ENCODE data around the gene DYNC2I2. TPM values are rescaled to one million over a fixed set of nuclear protein-coding genes. Genes with fewer than 3 reads are reported as not detected.

Gene DYNC2I2
- 76.6 TPM for total RNA-seq
- polyA plus RNA-seq (ENCODE audit: insufficient read depth, low read depth, low replicate concordance) = 98.6 TPM
- long read RNA-seq, donor 1, transcript WDR34-201 (9 exons, 1,755 nt) = major isoform, 16 of 992 reads
- long read RNA-seq, donor 1, partial matches to known transcripts = 501 of 992 reads
- long read RNA-seq, donor 1, other reads (novel, unspliced or antisense) = 473 of 992 reads
- long read RNA-seq, donor 2, transcript WDR34-201 (9 exons, 1,755 nt) = major isoform, 25 of 41 reads
- long read RNA-seq, donor 2, partial matches to known transcripts = 15 of 41 reads
- long read RNA-seq, donor 2, other reads (novel, unspliced or antisense) = 0 of 41 reads
- long read RNA-seq, donor 3, transcript WDR34-201 (9 exons, 1,755 nt) = major isoform, 17 of 27 reads
- long read RNA-seq, donor 3, partial matches to known transcripts = 10 of 27 reads
- long read RNA-seq, donor 3, other reads (novel, unspliced or antisense) = 0 of 27 reads
- long read RNA-seq, donor 4, transcript WDR34-201 (9 exons, 1,755 nt) = major isoform, 41 of 48 reads
- long read RNA-seq, donor 4, partial matches to known transcripts = 7 of 48 reads
- long read RNA-seq, donor 4, other reads (novel, unspliced or antisense) = 0 of 48 reads
- long read RNA-seq, donor 5, partial matches to known transcripts = 0 of 1 reads
- long read RNA-seq, donor 5, other reads (novel, unspliced or antisense) = 0 of 1 reads
- long read RNA-seq, donor 6, transcript WDR34-201 (9 exons, 1,755 nt) = major isoform, 14 of 14 reads
- long read RNA-seq, donor 6, partial matches to known transcripts = 0 of 14 reads
- long read RNA-seq, donor 6, other reads (novel, unspliced or antisense) = 0 of 14 reads
- long read RNA-seq, donor 7, transcript WDR34-201 (9 exons, 1,755 nt) = major isoform, 90 of 146 reads
- long read RNA-seq, donor 7, partial matches to known transcripts = 17 of 146 reads
- long read RNA-seq, donor 7, other reads (novel, unspliced or antisense) = 39 of 146 reads
- long read RNA-seq, donor 8, transcript WDR34-201 (9 exons, 1,755 nt) = major isoform, 28 of 51 reads
- long read RNA-seq, donor 8, partial matches to known transcripts = 22 of 51 reads
- long read RNA-seq, donor 8, other reads (novel, unspliced or antisense) = 0 of 51 reads
- long read RNA-seq, donor 9, transcript WDR34-201 (9 exons, 1,755 nt) = major isoform, 21 of 478 reads
- long read RNA-seq, donor 9, partial matches to known transcripts = 450 of 478 reads
- long read RNA-seq, donor 9, other reads (novel, unspliced or antisense) = 6 of 478 reads
- long read RNA-seq, donor 10, transcript WDR34-201 (9 exons, 1,755 nt) = major isoform, 21 of 31 reads
- long read RNA-seq, donor 10, partial matches to known transcripts = 10 of 31 reads
- long read RNA-seq, donor 10, other reads (novel, unspliced or antisense) = 0 of 31 reads

- Histone ChIP-seq H3K9me3 (ENCODE audit: control insufficient read depth in 2 of 3, insufficient read depth in 1 of 3, low read length in 3 of 3) (no peaks in the 10 kb centered on the region), H3K9ac (ENCODE audit: low read length in 3 of 3) (peak within 1 kb of the TSS; percentile 57 to 96 (median 91)), H3K27ac (ENCODE audit: low read depth in 2 of 2, low read length in 2 of 2) (peak within 1 kb of the TSS; percentile 100), H3K36me3 (ENCODE audit: control insufficient read depth in 2 of 3, insufficient read depth in 3 of 3, low read length in 3 of 3) (no peaks in the 10 kb centered on the region), H3K27me3 (ENCODE audit: control insufficient read depth, insufficient read depth, low read length) (no peaks in the 10 kb centered on the region), H3K4me3 (ENCODE audit: low read length in 3 of 3) (peak within 1 kb of the TSS; percentile 74 to 81 (median 81)), H3K4me1 (ENCODE audit: control insufficient read depth in 2 of 3, insufficient read depth in 2 of 3, low read depth in 1 of 3, low read length in 3 of 3) (no peaks in the 10 kb centered on the region)
- TF ChIP-seq CTCF (IDR thresholded peaks at IDR 0.05; ENCODE audit: borderline replicate concordance, extremely low read depth, insufficient read depth) = no peak
- peak; percentile 92 to 98 (median 95) for DNase-seq
- no peak for FAIRE-seq
- intact Hi-C loops (cut with DNase I) = no loop called here
Observed at GRCh38 chr9:128656416-128657343, at the start of gene DYNC2I2. TSS of gene DYNC2I2 (minus strand) at chr9:128656847. CDS start at chr9:128656726, 121 bp downstream.

- H3K36me3 ChIP-seq (ENCODE audit: control insufficient read depth in 2 of 3, insufficient read depth in 3 of 3, low read length in 3 of 3) = no peaks in the 10 kb centered on the region
- H3K9ac ChIP-seq (ENCODE audit: low read length in 3 of 3) = no peak overlapping the region
- no peak overlapping the region for H3K4me3 ChIP-seq (ENCODE audit: low read length in 3 of 3)
- intact Hi-C loops (cut with DNase I) = no loop called here
- DNase-seq (peak in 2 of 5 donors; percentile 2 to 29), FAIRE-seq (no peak)
- no peaks in the 10 kb centered on the region for H3K27me3 ChIP-seq (ENCODE audit: control insufficient read depth, insufficient read depth, low read length)
- H3K27ac ChIP-seq (ENCODE audit: low read depth in 2 of 2, low read length in 2 of 2) = no peak overlapping the region
- H3K9me3 ChIP-seq (ENCODE audit: control insufficient read depth in 2 of 3, insufficient read depth in 1 of 3, low read length in 3 of 3) = no peaks in the 10 kb centered on the region
- TF ChIP-seq CTCF (IDR thresholded peaks at IDR 0.05; ENCODE audit: borderline replicate concordance, extremely low read depth, insufficient read depth) = no peak
- peaks cover 0 to 3% (median 0%) of the 10 kb centered on the region in 3 donors for H3K4me1 ChIP-seq (ENCODE audit: control insufficient read depth in 2 of 3, insufficient read depth in 2 of 3, low read depth in 1 of 3, low read length in 3 of 3)
Observed at GRCh38 chr9:128706045-128706444, 49.4 kb upstream of the DYNC2I2 start.
